ENCODE data around the gene NOX5. TPM values are rescaled to one million over a fixed set of nuclear protein-coding genes. Genes with fewer than 3 reads are reported as not detected.

Gene NOX5
- total and polyA plus RNA-seq, 2 experiments from 2014 or later: 0.11 TPM; not detected in 1

GRCh38 chr15:68990992-68991500 is 23.4 kb upstream of the NOX5 start:
- H3K36me3 ChIP-seq (ENCODE audit: low read depth): no peaks in the 10 kb centered on the region
- no peaks in the 10 kb centered on the region for H3K9me2 ChIP-seq (ENCODE audit: insufficient read depth)
- peaks cover 22% of the 10 kb centered on the region for H3K4me1 ChIP-seq (ENCODE audit: insufficient read depth)
- no peak overlapping the region for H3K9ac ChIP-seq
- TF ChIP-seq EZH2phosphoT487 (IDR thresholded peaks at IDR 0.05; ENCODE audit: insufficient read depth, low read depth): no peak
- no peak for TF ChIP-seq EZH2 (IDR thresholded peaks at IDR 0.05; ENCODE audit: insufficient read depth, poor library complexity, severe bottlenecking)
- H3K4me2 ChIP-seq (ENCODE audit: unreplicated experiment): no peak overlapping the region
- H3K9me3 ChIP-seq (ENCODE audit: low read depth): no peaks in the 10 kb centered on the region
- H3K4me3 ChIP-seq: no peak overlapping the region
- no peak for DNase-seq
- no peaks in the 10 kb centered on the region for H3K27me3 ChIP-seq (replicated peaks; ENCODE audit: insufficient read depth)
- peaks cover 18% of the 10 kb centered on the region for H3F3A ChIP-seq (ENCODE audit: insufficient read depth)
- WGBS, 2 experiments (ENCODE audit: low coverage in 1 of 2, low lambda C conversion rate in 2 of 2, missing lambda C conversion rate in 2 of 2): 66% methylated on average over 5 of the region's 5 CpGs
- no peak overlapping the region for H2AFZ ChIP-seq
- no peaks in the 10 kb centered on the region for H3K79me2 ChIP-seq (ENCODE audit: insufficient read depth)
- no peak overlapping the region for H3K27ac ChIP-seq
- in situ Hi-C loops (cut with MboI): no loop called here
- H4K20me1 ChIP-seq (ENCODE audit: insufficient read depth): no peaks in the 10 kb centered on the region

- 95 to 99% methylated on average over 4 of the region's 4 CpGs for WGBS, 2 experiments (ENCODE audit: low coverage in 1 of 2, low lambda C conversion rate in 2 of 2, missing lambda C conversion rate in 2 of 2)
- peaks cover 22% of the 10 kb centered on the region for H3K4me1 ChIP-seq (ENCODE audit: insufficient read depth)
Measured at GRCh38 chr15:68991723-68992122, 22.8 kb upstream of the NOX5 start.

GRCh38 chr15:68992696-68993095 is 21.8 kb upstream of the NOX5 start:
- Histone ChIP-seq H3K36me3 (ENCODE audit: low read depth) (no peaks in the 10 kb centered on the region), H3K4me2 (ENCODE audit: unreplicated experiment) (no peak overlapping the region), H4K20me1 (ENCODE audit: insufficient read depth) (no peaks in the 10 kb centered on the region), H3K27me3 (replicated peaks; ENCODE audit: insufficient read depth) (no peaks in the 10 kb centered on the region), H3K9me3 (ENCODE audit: low read depth) (no peaks in the 10 kb centered on the region), H3K9me2 (ENCODE audit: insufficient read depth) (no peaks in the 10 kb centered on the region), H3K9ac (no peak overlapping the region), H2AFZ (no peak overlapping the region), H3K4me1 (ENCODE audit: insufficient read depth) (peaks cover 22% of the 10 kb centered on the region), H3F3A (ENCODE audit: insufficient read depth) (peaks cover 18% of the 10 kb centered on the region), H3K4me3 (no peak overlapping the region), H3K79me2 (ENCODE audit: insufficient read depth) (no peaks in the 10 kb centered on the region), H3K27ac (no peak overlapping the region)
- 87 to 90% methylated on average over 6 of the region's 6 CpGs for WGBS, 2 experiments (ENCODE audit: low coverage in 1 of 2, low lambda C conversion rate in 2 of 2, missing lambda C conversion rate in 2 of 2)
- TF ChIP-seq EZH2 (IDR thresholded peaks at IDR 0.05; ENCODE audit: insufficient read depth, poor library complexity, severe bottlenecking) (no peak), EZH2phosphoT487 (IDR thresholded peaks at IDR 0.05; ENCODE audit: insufficient read depth, low read depth) (no peak)
- in situ Hi-C loops (cut with MboI): no loop called here
- no peak for DNase-seq

More at GRCh38 chr15:68991723-68992122, 22.8 kb upstream of the NOX5 start:
- Histone ChIP-seq H3K4me3 (no peak overlapping the region), H3K9me3 (ENCODE audit: low read depth) (no peaks in the 10 kb centered on the region), H2AFZ (no peak overlapping the region), H3K4me2 (ENCODE audit: unreplicated experiment) (no peak overlapping the region), H3K36me3 (ENCODE audit: low read depth) (no peaks in the 10 kb centered on the region), H3K27ac (no peak overlapping the region), H3K79me2 (ENCODE audit: insufficient read depth) (no peaks in the 10 kb centered on the region), H3K9ac (no peak overlapping the region), H3K9me2 (ENCODE audit: insufficient read depth) (no peaks in the 10 kb centered on the region), H3F3A (ENCODE audit: insufficient read depth) (peaks cover 18% of the 10 kb centered on the region), H4K20me1 (ENCODE audit: insufficient read depth) (no peaks in the 10 kb centered on the region), H3K27me3 (replicated peaks; ENCODE audit: insufficient read depth) (no peaks in the 10 kb centered on the region)
- TF ChIP-seq EZH2 (IDR thresholded peaks at IDR 0.05; ENCODE audit: insufficient read depth, poor library complexity, severe bottlenecking): no peak
- no peak for TF ChIP-seq EZH2phosphoT487 (IDR thresholded peaks at IDR 0.05; ENCODE audit: insufficient read depth, low read depth)
- in situ Hi-C loops (cut with MboI): no loop called here
- no peak for DNase-seq

- no peaks in the 10 kb centered on the region for H3K9me3 ChIP-seq (ENCODE audit: low read depth)
- no peak for DNase-seq
- H3K4me3 ChIP-seq: no peak overlapping the region
- peaks cover 22% of the 10 kb centered on the region for H3K4me1 ChIP-seq (ENCODE audit: insufficient read depth)
- H3K9me2 ChIP-seq (ENCODE audit: insufficient read depth): no peaks in the 10 kb centered on the region
- 96 to 98% methylated on average over 6 of the region's 6 CpGs for WGBS, 2 experiments (ENCODE audit: low coverage in 1 of 2, low lambda C conversion rate in 2 of 2, missing lambda C conversion rate in 2 of 2)
- H3K9ac ChIP-seq: no peak overlapping the region
- no peaks in the 10 kb centered on the region for H4K20me1 ChIP-seq (ENCODE audit: insufficient read depth)
- in situ Hi-C loops (cut with MboI): no loop called here
- H3K27me3 ChIP-seq (replicated peaks; ENCODE audit: insufficient read depth): no peaks in the 10 kb centered on the region
- H3K4me2 ChIP-seq (ENCODE audit: unreplicated experiment): peak overlapping the region; percentile 16
- H3K36me3 ChIP-seq (ENCODE audit: low read depth): no peaks in the 10 kb centered on the region
- H3F3A ChIP-seq (ENCODE audit: insufficient read depth): peaks cover 18% of the 10 kb centered on the region
- H3K27ac ChIP-seq: no peak overlapping the region
- H3K79me2 ChIP-seq (ENCODE audit: insufficient read depth): no peaks in the 10 kb centered on the region
- no peak overlapping the region for H2AFZ ChIP-seq
- no peak for TF ChIP-seq EZH2phosphoT487 (IDR thresholded peaks at IDR 0.05; ENCODE audit: insufficient read depth, low read depth)
- no peak for TF ChIP-seq EZH2 (IDR thresholded peaks at IDR 0.05; ENCODE audit: insufficient read depth, poor library complexity, severe bottlenecking)
Measured at GRCh38 chr15:68993276-68993675, 21.2 kb upstream of the NOX5 start.

GRCh38 chr15:68994149-68994548 is 20.3 kb upstream of the NOX5 start:
- H3K27ac ChIP-seq: no peak overlapping the region
- 8 to 13% methylated on average over 2 of the region's 2 CpGs for WGBS, 2 experiments (ENCODE audit: low coverage in 1 of 2, low lambda C conversion rate in 2 of 2, missing lambda C conversion rate in 2 of 2)
- H2AFZ ChIP-seq: no peak overlapping the region
- no peak overlapping the region for H3K9ac ChIP-seq
- no peaks in the 10 kb centered on the region for H3K79me2 ChIP-seq (ENCODE audit: insufficient read depth)
- H3K36me3 ChIP-seq (ENCODE audit: low read depth): no peaks in the 10 kb centered on the region
- TF ChIP-seq EZH2phosphoT487 (IDR thresholded peaks at IDR 0.05; ENCODE audit: insufficient read depth, low read depth) (no peak), EZH2 (IDR thresholded peaks at IDR 0.05; ENCODE audit: insufficient read depth, poor library complexity, severe bottlenecking) (no peak)
- DNase-seq: peak; percentile 88
- H3K4me3 ChIP-seq: no peak overlapping the region
- H3K4me1 ChIP-seq (ENCODE audit: insufficient read depth): peaks cover 22% of the 10 kb centered on the region
- no peaks in the 10 kb centered on the region for H4K20me1 ChIP-seq (ENCODE audit: insufficient read depth)
- no peaks in the 10 kb centered on the region for H3K9me3 ChIP-seq (ENCODE audit: low read depth)
- in situ Hi-C loops (cut with MboI): no loop called here
- no peaks in the 10 kb centered on the region for H3K27me3 ChIP-seq (replicated peaks; ENCODE audit: insufficient read depth)
- peaks cover 18% of the 10 kb centered on the region for H3F3A ChIP-seq (ENCODE audit: insufficient read depth)
- peak overlapping the region; percentile 16 for H3K4me2 ChIP-seq (ENCODE audit: unreplicated experiment)
- H3K9me2 ChIP-seq (ENCODE audit: insufficient read depth): no peaks in the 10 kb centered on the region

All from GM23248 (cell line).